HG02678 (cell line): ENCODE results near the gene CD180.

Experiments
- ATAC-seq: cut with Tn5 transposase; IDR thresholded peaks from one replicate; pipeline ENCODE4 v1.9.1; 2021; ENCODE audit warnings: mild to moderate bottlenecking, moderate library complexity; ENCODE audit not compliant: unreplicated experiment

Gene CD180

DNA sequence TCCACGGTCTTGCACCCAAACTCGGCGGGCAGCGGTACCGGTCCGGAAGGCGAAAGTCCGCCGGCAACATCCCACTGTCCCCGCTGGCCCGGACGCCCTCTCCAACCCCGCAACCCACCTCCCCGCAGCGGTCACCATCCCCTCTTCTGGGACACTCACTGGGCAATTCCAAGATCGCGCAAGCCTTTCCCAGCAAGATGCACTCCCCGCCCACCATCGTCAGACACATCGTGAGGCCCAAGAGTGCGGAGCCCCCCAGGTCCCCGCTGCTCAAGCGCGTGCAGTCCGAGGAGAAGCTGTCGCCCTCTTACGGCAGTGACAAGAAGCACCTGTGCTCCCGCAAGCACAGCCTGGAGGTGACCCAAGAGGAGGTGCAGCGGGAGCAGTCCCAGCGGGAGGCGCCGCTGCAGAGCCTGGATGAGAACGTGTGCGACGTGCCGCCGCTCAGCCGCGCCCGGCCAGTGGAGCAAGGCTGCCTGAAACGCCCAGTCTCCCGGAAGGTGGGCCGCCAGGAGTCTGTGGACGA, 33.3 kb downstream of the CD180 start:
- ATAC-seq = no peak

DNA sequence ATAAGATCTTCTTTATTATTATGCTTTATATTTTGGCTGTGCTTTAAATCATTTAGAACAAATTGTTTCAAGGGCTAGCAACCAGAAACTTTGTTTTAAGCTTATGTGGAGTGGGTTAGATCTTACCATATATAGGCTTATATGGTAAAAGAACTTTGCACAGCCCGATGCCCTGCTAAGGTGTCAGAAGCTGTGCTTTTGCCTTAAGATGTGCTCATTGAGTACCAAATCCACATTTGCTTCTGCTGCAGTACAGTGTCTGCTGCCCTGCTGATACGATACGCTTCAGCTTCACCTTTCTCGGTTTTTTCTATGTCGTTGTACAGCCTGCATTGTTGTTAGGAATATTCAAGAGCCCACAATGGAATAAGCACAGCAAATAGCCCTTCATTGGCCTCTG, 34.8 kb downstream of the CD180 start:
- ATAC-seq = no peak

DNA sequence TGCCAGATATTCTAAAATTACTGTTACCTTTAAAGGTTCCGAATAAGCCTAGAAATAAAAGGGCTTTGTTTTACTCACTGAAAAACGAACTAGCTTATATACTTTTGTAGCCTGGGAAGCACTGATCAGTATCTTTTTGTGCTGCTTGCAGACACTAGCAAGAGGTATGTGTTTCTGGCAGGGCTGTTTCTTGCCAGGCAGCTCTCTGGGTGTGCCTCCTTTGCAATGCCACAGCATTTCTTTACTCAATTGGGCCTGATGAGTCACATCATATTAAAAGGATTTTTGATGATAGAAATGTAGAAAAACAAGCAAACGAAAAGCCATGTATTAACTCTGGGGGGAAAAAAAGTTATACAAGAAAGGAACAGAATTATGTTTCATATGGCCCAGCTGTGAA, 35.6 kb downstream of the CD180 start:
- no peak for ATAC-seq

DNA sequence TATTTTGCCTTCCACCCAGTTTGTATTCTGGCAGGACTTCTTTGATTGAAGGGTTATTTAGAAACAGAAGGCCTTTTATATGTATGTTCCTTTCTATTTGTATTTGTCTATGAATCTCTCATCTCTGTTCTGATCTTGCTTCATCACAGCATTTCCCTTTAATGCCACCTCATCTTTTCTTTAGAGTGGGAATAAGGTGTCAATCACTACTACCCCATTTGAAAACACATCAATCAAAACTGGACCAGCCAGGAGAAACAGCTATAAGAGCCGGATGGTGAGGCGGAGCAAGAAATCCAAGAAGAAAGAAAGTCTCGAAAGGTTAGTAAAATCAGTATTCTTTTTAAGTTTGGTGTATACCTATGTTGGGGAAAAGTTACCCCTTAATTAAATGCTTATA, 36.3 kb downstream of the CD180 start:
- ATAC-seq = no peak

DNA sequence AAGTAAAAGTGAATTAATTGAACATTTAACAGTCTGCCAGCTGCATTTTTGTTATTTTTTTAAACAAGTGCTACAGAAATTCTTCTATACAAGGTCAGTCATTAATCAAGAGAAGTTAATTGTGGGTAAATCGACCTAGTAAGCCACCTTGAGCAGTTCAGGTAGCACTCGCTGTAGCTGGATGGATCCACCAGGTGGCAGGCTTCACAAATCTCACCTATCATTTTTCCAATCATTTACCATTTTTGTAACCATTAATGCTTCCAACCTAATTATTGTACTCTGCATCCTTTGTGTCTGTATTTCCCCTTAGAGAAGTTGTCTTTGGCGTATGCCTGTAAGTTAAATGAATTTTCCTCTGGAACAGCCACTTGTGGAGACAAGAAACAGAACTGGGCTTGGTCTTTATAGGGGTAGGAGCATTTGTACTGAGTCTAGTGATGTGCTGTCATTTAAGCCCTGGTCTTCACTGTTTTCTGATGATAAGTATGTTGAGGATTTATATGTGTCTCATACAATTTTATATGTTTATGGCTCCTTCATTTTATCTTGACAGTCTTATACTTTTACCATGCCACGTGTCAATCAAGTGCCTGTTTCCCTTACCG, 39.5 kb downstream of the CD180 start:
- ATAC-seq = peak; percentile 75

DNA sequence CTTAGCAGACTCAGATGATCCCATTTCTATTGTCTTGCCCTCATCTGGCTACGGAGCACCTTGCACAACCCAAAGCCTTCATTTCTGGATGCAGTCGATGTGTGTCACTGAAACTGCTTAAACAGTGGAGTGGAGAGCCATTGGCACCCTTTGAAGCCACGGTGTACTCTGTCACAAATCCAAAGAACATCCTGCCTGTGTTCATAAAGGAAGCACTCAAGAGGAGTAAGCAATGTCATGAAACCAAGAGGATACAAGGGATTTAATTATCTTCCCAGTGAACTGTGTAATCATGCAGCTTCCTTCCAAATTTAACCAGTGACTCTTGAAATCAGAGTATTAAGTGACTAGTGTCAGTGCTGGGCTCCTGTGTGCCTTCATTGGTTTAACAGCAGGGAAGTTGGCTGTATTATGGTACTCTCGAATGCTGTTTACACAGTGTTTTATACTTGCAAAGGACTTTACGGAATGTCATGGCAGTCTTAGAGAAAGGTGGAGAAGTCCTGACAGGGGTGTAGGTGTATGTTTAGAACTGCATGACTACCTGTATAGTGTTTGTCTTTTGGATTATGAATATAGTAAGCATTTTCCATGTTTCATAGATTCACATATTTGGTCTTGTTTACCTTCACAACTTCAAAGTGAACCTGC, 41.9 kb downstream of the CD180 start:
- no peak for ATAC-seq

DNA sequence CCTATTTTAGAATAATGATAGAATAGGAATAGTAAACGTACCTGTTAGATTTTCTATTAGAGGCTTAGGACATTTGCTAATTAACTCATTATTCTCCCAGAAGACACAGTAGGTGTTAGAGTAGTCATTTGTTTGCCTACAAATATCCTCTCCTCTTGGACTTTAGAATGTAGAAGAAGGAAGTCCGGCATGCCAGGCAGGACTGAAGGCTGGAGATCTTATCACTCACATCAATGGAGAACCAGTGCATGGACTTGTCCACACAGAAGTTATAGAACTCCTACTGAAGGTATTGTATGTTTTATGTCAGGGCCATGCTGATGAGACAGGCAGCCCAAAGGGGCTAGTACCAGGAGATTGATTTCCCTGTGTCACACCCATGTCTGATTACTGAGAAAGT, 43.3 kb downstream of the CD180 start:
- no peak for ATAC-seq

DNA sequence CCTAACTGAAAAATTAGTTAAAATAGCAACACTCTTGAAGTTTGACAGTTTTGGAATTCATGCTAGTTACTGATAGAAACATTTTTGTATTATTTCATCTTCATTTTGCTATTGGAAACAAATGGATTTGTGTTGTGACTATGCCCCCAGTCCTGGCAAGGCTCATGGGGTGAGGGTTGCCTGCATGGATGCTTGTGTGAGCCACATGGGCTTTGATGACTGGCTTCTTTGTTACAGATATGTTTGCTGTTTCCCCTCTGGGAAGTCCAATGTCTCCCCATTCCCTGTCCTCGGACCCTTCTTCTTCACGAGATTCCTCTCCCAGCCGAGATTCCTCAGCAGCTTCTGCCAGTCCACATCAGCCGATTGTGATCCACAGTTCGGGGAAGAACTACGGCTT, 44.2 kb downstream of the CD180 start:
- ATAC-seq = no peak

DNA sequence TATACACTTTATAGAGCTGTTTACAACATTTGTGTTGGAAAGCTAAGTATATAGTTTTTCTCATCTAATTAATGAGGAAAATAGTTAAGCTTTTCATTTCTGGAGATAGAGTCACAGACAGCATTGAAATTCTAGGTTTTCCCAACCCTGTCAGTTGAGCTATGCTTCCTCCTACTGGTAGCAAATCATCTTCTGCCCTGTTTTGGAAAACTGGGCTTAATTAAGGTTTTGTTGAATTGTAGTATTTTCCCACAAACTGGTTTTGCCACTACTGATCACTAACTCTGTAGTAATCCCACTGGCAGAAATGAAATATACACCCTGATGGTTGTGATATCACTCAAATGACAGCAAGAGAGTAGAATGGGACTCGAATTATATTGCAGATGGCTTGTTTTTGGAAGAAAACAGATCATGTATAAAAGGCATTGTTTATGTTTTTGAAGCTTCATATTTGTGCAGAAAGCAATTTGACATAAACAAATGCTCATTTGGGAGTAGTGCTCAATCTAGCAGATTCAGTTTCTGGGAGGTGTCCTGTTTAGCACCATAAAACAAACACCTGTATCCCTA, 46.6 kb downstream of the CD180 start:
- ATAC-seq = no peak

DNA sequence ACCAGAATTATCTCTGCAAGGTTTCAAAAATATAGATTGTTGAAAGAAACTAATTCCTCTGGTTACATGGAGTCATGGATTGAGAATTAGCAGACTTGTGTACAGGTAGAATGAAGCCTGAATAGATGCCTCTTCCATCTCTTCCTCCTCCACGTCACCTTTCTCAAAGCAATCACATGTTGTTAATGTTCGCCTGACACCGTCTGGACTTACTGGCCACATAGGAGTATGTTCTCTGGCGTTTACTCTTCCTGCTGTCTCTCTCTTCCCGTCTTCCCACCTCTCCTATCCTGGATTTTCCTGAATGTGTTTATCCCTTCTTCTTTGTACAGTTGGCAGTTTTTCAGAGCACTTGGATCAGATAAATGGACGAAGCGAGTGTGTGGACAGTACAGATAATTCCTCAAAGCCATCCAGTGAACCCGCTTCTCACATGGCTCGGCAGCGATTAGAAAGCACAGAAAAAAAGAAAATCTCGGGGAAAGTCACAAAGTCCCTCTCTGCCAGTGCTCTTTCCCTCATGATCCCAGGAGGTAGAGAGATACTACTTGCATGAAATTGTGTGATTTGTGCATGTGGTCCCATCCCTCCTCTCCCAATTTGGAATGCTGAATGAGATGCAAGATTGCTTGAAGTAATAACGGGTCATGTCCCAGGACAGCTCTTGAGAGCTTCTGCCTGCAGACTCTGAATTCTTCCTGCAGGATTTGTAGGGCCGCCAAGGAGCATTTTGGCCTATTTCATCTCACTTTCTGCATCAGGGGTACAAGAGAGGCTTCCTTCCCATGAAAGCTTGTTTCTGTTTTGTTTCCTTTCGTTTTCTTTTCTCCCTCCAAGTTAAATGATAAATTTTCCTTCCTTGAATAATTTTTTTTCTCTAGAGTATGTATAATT, 47.3 kb downstream of the CD180 start:
- no peak for ATAC-seq

DNA sequence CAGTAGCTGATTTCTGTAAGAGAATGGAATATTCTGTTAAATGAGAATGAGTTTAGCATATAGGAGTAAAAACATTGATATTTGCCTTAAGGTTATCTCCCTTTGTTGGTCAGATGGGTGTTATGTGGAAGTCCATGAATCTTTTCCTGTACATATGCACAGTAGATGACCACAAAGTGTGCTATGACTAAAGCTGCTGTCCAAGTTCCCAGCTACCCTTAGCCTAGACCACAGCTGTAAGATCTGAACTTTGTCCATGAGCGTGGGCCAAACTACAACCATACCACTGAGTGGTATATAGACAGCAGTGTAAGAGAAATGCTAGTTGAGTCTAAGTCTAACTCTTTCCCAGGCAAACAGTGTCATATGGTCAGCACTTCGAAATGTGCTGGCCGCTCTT, 48.8 kb downstream of the CD180 start:
- ATAC-seq = no peak

DNA sequence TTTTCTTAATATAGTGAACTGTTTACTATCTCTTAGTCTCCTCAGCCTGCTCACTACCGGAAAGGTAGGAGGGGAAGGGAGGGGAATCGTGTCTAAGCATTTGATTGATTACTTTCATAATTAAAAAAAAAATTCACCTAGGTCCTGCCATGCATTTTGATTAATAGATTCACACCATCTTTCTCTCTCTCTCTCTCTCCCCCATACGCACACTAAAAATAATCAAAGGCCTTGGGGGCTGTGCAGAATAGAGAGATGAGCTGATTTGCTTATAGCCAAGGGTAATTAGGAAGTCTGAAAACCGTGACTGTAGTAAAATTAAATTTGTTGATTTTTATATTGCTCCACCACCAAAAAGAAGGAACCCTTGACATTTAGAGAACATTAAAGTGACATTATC, 49.6 kb downstream of the CD180 start:
- ATAC-seq = no peak

DNA sequence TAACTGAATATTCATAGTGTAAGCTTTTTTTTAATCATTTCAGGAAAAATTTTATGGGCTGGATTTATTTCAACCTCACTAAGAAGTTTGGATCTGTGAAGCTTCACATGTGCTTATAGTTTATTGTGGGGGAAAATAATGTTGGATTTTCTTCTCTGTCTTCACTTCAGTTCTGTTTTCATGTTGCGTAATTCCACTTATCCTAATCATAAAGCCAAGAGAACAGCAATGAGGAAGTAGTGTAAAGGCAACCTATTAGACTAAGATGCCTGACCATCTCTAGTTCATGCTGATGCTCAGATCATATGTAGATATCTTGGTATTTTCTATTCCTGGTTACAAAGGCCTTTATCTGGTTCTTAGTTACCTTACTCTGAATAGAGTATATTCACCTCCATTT, 50.0 kb downstream of the CD180 start:
- no peak for ATAC-seq

DNA sequence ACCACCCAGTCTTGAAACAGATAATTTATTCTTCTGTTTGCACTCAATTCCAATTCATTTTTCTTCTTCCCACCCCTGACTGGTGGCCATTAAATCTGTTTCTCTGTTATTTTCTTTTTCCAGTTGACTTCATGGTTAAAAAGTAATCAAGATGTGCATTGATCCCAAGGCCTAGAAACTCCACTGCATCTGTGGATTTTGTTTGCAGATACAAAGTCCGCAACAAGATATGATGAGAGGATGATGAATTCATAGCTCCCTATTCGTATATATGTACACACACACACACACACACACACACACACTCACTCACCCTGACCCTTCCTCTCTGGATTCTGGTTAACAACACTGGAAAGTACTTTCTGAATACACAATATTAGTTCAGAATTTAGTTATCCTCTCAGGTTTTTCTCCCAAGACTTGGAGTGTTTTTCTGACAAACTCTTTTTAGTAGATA, 52.4 kb downstream of the CD180 start:
- ATAC-seq = no peak

DNA sequence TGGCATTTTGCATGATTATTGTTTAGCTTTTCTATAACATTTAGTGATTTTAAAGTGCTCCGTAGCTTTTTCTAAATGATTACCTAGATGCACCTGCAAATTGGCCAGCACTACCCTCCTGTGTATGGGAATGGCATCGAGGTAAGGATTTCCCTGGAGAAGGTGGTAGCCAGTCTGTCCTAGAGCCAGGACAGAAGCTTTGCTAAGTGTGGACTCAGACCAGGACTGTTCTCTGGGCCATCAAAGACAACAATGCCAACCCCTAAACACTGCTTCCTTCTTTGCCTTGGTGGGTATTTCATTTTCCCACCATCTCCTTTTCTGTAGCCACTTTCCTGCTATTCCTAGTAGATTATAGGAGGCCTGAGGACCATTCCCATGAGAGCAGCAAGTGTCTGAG, 53.0 kb downstream of the CD180 start:
- no peak for ATAC-seq

DNA sequence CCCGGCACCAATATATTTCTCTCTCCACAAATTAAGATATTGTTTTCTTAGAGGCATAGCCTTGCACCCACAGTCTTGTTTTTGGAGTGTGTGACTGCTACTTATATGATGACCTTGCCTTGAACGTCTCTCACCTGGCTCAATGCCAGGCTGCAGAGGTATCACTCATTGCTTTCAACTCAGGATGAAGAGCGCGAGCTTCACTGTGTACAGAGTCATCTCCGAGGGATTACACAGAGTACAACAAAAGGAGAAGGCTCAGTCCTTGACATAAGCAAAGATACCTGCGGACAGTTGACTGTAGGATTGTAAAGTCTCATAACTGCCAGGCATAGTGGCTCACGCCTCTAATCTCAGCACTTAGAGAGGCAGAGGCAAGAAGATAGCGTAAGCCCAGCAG, 53.8 kb downstream of the CD180 start:
- ATAC-seq = no peak

DNA sequence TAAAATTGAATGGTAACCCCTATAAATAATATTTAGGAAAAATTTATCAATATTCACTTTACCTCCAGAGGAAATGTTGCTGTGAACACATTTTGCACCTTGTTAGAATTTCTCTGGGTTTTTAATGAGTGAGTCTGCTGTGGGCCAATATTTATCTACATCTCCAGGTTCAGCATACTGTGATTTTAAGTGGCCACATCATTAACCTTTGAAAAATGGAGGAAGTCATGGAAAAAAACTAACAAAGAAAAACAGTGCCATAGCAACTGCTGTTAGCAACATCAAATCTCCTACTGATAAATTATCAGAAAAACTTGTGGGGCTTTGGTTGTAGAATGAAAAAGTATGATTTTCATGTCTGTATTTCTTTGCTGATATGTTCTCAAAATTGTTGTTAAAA, 55.0 kb downstream of the CD180 start:
- no peak for ATAC-seq

DNA sequence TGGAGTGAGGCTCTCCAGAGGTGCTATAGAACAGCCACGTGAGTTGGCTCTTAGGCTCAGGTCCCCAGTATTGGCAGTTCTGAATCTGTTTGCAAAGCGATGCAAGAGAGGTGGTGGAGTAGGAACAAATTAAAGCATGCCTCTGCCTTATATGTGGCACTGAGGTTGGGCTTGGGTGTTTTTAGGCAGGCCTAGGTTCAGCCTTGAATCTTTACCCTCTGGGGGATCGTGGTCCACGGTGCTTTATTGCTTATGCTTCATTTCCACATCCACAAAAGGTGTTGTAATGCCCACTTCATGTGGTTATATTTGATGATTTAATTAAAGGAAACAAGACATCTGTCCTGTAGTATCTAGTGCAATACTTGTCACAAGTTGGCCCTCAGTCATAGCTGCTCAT, 56.2 kb downstream of the CD180 start:
- ATAC-seq = no peak

DNA sequence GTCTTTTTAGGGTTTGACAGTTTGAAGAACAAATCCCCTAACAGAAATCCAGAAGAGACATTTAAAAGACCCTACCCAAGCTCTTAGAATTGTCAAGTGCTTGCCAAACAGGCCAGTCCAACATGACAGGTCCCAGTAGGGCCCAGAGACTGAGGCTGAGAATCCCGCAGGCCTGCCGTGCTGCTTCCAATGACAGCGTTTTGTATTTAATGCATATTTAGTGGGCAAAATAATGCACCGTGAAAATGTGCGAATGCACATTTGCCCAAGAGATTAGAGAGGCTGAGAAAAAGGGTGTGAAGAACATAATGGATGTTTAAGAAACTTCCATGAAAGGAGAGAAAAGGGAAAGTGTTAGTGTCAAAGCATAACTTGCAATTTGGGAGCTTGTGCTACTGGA, 57.6 kb downstream of the CD180 start:
- ATAC-seq = no peak

DNA sequence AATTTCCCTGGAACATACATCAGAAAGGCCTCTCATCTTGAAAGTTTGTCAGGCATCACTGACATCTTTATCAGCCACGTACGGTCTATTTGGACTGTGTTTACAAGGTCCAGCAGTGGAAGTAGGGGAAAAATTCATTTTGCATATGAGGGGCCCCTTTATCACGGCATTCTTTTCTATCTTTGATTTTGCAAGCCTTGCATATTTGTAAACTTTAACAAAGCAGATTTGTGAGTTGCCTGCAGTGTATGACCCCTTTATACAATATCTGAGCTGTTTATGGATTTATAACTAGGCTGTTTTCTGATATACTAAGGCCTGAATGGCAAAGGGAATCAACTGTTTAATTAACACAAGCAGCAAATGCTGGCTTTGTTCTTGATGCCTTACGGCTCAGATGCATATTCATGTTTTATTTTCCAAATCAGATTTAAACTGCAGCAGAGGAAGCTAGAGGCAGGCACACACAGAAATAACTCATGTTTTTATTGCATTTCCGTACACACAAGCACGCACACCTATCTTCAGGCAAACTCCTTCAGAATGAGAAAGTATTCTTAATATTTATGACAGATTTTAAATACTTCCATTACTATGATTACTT, 61.1 kb downstream of the CD180 start:
- no peak for ATAC-seq

DNA sequence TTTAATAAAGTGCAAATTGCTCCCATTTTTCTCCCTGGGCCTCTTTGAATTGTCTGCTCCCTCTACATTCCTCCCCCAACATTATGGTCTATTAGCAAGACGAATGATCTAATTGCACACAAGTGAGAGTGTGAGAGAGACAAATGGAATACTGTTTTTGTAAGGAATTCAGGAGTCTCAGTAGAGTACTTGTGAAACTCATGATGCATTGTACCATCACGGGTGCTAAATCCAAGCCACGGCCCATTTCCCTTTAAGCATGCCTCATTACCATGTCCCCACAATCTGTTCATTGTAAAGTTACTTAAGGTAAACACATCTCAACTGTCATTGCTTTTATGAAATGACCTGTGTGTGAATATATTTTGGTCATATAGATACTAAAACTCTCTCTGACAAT, 62.8 kb downstream of the CD180 start:
- no peak for ATAC-seq
